Raji (cell line): ENCODE results near the gene SEMA3C.

Experiments
- POLR2A ChIP-seq: IDR thresholded peaks from 2 replicates; pipeline ENCODE4 v1.6.1; 2011; ENCODE audit warnings: low read depth, low read length, control low read depth; ENCODE audit not compliant: insufficient read depth

SEMA3C gene

GRCh38 chr7:80772347-80772993 lies 146.4 kb downstream of the SEMA3C start:
- TF ChIP-seq POLR2A: no peak

GRCh38 chr7:80771523-80771922 lies 147.3 kb downstream of the SEMA3C start:
- TF ChIP-seq POLR2A: no peak

- TF ChIP-seq POLR2A: no peak
Measured at GRCh38 chr7:80770675-80771081, 148.2 kb downstream of the SEMA3C start.

- no peak for TF ChIP-seq POLR2A
Measured at GRCh38 chr7:80770061-80770460, 148.8 kb downstream of the SEMA3C start.

- no peak for TF ChIP-seq POLR2A
Measured at GRCh38 chr7:80768756-80769155, 150.1 kb downstream of the SEMA3C start.

- no peak for TF ChIP-seq POLR2A
Measured at GRCh38 chr7:80767654-80768053, 151.2 kb downstream of the SEMA3C start.

- TF ChIP-seq POLR2A: no peak
Measured at GRCh38 chr7:80766724-80767123, 152.1 kb downstream of the SEMA3C start.

- no peak for TF ChIP-seq POLR2A
Measured at GRCh38 chr7:80764132-80764531, 154.7 kb downstream of the SEMA3C start.

GRCh38 chr7:80763704-80764103 lies 155.1 kb downstream of the SEMA3C start:
- no peak for TF ChIP-seq POLR2A

GRCh38 chr7:80763289-80763688 lies 155.6 kb downstream of the SEMA3C start:
- TF ChIP-seq POLR2A: no peak

GRCh38 chr7:80760292-80760691 lies 158.6 kb downstream of the SEMA3C start:
- no peak for TF ChIP-seq POLR2A

- TF ChIP-seq POLR2A: no peak
Measured at GRCh38 chr7:80752954-80753690, 165.7 kb downstream of the SEMA3C start.

GRCh38 chr7:80749270-80749669 lies 169.6 kb downstream of the SEMA3C start:
- no peak for TF ChIP-seq POLR2A

GRCh38 chr7:80748363-80749042 lies 170.3 kb downstream of the SEMA3C start:
- no peak for TF ChIP-seq POLR2A

GRCh38 chr7:80740778-80741545 lies 177.9 kb downstream of the SEMA3C start:
- TF ChIP-seq POLR2A: no peak

GRCh38 chr7:80736371-80737125 lies 182.3 kb downstream of the SEMA3C start:
- TF ChIP-seq POLR2A: no peak
